ENCODE data around the gene G3BP2.
"Not testable (repeated sequence)": the region's sequence is repeated elsewhere in the genome, so short reads cannot be mapped to it uniquely, and the experiment has no call there.

Gene G3BP2

DNA sequence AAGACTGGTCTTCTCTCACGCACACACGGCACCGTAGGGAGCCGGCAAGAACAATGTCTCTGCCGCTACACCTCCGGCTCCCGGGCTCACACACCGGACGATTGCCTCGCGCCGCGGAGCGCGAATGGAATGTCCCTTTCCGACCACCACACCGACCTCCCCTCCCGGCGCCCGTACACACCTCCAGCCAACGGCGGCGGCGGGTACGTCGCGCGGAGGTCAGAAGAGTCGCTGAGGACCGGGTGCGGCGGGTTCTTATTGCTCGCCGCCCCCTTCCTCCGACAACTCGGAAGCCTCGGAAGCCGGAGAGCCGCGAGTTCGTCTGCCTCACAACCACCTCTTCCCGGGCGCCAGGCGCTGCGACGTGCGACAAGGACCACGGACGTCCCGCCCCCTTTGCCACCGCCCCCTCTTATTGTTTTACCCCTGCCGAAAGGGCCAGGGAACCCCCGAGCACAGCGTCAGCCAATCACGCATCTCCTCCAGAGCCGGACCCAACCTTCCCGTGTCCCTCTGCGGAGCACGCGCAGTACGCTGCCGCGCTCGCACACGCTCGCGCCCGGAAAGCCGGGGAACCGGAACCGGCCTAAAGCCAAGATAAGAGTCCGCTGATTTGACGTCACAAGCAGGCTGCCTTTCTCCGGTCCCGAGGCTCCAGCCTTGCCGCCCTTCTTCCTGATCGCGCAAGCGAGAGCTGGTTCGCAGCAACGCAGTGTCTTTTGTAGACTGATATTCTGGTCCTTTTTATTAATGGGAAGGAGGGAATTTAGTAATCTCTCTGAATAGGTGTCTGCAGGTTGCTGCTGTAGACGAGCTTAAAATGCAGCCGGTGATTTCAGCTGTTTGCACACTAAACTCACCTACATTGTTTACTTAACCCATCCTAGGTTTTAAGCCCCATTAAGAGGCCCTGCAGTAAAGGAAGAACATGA lies at the start of gene G3BP2:
G3BP2 (minus strand) TSS at position 385 of the 932 bp plus-strand sequence. CDS start 11,386 bp downstream, outside the sequence.
- peak; percentile 95 to 98 for DNase-seq (ENCODE audit: low read depth in 2 of 2)

DNA sequence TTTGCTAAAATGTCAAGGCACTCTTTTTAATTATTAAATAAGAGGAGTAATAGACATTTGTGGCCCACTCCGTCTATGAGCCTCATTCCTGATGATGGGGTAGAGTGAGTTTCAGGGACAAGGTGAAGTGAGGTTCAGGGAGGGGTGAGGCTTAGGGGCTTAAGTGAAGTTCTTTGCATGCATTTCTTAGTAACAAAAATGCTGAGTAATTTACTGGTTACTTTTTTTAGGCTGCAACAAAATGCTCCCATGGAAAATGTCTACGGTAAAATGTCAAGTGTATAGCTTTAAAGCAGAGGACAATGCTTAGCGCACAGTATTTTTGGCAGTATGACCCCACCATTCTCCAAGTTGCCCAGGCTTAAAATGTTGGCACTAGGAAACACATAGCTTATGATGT lies 49.2 kb upstream of the G3BP2 start:
- no peak for DNase-seq (ENCODE audit: low read depth in 2 of 2)

DNA sequence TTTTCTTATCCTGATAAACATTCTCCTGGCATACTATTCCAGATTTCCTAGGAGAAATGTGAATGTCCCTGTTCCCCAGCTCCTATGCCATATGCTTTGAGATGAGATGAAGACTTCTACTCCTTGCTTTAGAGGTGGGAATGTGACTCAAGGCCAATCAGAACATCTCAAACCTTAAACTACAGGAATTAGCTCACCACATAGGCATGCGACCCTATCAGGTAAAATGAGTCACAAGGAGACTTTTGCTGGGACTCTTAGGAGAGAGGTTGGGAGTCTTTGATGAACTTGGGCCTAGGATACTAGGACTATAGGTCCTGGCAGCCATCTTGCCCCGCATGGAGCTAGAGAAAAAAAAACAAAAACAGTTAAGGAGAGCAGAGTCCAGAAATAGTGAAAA lies 45.3 kb upstream of the G3BP2 start:
- DNase-seq (ENCODE audit: low read depth in 2 of 2) = no peak

DNA sequence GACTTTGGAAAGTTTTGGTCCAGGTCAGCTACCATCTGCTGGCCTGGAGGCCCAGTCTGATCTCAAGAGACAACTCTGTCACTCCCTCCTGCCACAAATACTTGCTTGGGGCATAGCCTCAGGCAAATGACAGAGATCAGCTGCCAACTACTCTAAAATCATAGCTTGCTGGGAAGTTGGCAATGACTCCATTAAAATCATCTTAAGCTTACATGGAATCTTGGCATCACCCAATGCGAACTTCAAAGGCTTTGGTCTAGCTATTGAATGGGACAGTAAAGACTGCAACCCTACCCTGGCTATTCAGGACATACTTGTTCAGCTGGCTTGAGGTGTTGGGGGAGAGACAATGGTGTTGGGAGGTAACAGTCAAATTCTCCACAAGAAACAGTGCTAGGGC lies 44.2 kb upstream of the G3BP2 start:
- DNase-seq (ENCODE audit: low read depth in 2 of 2) = no peak

DNA sequence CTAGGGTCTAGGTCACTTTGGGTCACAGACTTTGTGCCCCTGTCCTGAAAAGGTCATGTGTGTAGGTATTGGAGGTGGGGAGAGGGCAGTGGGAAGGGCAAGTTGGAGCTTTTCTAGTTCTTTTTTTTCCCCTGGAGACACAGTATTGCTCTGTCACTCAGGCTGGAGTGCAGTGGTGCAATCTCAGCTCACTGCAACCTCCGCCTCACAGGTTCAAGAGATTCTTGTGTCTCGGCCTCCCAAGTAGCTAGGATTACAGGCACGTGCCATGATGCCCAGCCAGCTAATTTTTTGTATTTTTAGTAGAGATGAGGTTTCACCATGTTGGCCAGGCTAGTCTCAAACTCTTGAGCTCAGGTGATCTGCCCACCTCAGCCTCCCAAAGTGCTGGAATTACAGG lies 42.8 kb upstream of the G3BP2 start:
- DNase-seq (ENCODE audit: low read depth in 2 of 2) = not testable (repeated sequence)

DNA sequence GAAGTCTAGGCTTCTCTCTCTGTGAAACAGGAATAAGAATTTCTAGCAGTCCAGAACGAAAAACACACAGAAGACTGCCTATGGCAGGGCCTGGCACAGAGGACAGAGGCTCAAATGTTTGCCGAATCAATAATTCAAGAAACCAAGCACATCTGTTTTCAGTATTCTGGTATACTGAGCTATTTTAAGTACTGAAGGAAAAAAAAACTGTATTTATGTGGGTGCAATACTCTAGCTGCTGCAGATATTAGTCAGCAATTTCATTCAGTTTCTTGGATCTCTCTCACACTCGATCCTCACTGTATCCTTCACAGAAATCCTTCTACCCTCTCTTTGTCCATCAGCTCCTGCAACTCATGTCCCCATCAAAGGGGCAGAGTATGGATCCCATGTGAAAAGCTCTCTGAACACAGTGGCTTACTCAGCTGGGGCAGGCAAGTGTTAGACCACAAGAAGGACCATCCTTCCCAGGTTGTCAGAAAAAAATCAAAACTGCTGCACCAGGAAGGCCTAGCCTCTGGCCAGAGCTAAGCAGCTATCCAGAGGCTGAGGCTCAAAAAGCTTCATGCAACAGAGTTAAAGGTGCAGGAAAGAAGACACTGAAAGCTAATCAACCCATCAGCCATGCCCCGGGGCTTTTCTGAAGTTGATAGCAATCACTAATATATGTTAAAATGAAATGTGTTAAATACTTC lies 42.0 kb upstream of the G3BP2 start:
- no peak for DNase-seq (ENCODE audit: low read depth in 2 of 2)

DNA sequence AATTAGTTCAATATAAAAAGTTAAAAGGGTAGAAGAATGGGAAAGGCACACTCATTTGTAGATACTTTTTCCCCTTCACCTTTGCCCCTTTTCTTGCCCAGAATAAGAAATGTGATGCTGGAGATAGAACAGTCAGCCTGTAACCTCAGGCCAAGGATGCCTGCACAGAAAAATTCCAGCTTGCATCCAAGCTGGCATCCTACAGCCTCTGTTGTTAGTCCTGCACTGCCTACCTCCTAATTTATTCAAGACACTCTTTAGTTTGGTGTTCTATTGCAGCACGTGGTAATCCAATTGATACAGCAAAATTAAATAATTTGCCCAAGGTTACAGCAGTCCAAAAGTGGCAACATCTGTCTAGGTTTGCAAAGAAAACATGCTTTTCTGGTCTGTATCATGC lies 41.5 kb upstream of the G3BP2 start:
- DNase-seq (ENCODE audit: low read depth in 2 of 2) = no peak

DNA sequence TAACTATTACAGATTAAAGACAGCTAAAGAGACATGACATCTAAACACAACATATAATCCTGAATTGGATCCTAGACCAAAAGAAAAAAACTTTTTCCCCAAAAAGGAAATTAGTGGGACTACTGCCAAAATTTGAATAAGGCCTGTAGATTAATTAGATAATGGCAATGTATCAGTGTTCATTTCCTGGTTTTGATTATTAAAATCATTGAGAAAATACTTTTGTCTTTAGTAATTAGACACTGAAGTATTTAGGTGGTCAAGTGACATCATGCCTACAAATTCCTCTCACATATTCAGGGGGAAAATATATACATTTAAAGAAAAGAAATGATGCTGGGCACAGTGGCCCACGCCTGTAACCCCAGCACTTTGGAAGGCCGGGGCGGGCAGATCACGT lies 40.8 kb upstream of the G3BP2 start:
- DNase-seq (ENCODE audit: low read depth in 2 of 2) = no peak

DNA sequence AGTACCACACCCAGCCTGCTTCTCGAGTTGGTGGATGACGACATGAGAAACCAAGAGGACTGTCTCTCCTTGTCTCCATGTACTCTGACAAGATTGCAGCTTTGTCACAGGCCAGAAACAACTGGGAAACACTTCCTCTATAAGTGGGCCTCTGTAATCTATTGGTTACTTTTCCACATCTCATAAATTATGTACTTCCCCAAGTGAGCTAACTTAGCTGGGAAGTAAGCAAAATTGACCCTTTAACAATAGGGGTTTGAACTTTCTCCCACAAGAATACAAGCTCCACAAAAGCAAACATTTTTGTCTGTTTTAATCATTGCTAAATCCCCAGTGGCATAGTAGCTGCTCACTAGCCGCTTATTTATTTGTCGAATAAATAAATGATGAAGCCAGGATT lies 37.0 kb upstream of the G3BP2 start:
- DNase-seq (ENCODE audit: low read depth in 2 of 2) = no peak

DNA sequence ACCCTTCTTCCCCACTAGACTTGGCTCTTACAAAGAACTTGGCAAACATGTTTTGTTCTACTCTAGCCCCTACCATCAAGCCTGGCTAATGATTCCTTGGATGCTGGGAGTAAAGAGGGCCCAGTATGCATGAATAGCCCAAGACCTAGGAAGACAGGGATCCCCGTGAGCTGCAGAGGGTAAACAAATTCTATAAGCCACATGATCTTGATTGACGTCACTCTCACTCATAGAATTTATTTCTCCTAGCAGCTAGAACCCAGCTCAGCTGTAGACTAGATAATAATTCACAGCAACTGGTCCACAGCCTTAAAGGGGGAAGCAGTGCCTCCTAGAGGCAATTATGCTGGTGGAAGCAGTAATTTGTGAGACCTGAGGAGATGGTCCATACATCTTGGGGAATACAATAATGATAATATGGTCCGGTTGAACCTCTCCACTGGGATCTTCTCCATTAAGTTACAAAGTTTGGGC lies 35.0 kb upstream of the G3BP2 start:
- peak in 1 of 2 donors; percentile 27 for DNase-seq (ENCODE audit: low read depth in 2 of 2)

DNA sequence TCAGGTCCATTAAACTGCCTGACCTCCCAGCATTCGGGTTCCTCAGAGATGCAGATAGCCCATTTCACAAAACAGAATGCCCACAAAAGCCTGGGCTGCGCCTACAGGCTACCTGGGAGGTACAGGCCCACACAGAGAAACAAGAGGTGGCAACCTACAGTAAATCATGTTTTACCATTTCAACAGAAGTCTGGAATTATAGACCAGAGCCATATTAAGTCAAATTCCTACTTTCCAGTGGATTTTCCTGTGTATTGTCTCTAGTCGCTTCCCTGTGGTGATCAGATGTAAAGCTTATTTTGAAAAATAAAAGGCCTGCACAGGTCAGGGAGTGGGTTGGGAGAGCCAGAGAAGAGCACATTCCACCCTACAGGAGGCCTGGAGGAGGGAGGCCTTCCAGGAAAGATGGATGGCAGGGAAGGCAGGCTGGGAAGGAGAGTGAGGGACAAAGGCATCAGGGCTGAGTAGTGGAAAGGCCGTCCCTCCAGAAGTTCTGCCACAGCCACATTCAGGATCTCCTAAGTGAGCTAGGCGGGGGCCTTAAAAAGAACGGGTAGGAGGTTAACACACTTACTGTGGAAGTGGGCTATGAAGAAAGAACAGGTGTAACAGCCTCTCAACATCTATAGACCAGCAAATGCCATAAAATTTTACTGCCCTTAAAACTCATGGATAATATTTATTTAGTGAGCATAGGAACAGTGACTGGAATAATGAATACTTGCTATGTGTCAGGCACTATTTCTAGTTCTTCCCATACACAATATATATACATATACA lies 32.2 kb upstream of the G3BP2 start:
- no peak for DNase-seq (ENCODE audit: low read depth in 2 of 2)

DNA sequence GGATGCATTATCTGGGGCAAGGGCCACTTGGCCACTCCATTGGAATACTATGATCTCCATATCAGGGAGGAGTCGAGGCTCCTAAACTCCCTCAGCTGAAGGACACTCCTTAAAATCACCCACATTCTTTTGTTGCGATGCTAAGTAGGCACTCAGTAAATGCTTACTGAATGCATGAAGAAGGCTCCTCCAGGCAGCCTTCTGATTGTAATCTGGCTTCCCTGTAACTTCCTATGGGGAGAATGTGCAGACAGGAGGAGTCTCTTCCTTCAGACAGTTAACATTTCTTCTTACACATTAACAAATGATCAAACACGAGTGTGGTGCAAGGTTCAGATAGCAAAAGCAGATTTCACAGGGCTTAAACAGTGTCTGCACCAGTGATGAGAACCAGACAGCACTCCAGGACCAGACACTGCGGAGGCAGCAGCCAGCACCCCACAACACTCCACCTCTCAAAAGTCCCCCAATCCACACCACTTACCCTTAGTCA lies 29.8 kb upstream of the G3BP2 start:
- DNase-seq (ENCODE audit: low read depth in 2 of 2) = no peak

DNA sequence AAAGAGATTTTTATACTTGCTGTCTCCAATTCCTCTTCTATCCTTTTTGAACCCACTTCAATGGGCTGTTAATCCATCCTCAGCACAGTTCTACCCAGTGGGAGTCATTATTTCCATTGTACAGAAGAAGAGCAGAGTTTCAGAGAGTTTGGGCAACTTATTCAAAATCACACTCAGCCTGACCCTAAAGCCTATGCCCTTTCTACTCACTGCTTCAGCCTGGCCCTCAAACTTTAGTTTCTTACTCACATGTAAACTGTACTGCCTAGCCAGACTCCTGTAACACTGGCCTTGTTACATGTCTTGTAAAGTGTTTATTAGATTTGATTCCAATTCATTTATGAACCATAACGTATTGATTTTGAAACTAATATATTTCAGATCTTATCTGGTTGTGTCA lies 26.1 kb upstream of the G3BP2 start:
- no peak for DNase-seq (ENCODE audit: low read depth in 2 of 2)

DNA sequence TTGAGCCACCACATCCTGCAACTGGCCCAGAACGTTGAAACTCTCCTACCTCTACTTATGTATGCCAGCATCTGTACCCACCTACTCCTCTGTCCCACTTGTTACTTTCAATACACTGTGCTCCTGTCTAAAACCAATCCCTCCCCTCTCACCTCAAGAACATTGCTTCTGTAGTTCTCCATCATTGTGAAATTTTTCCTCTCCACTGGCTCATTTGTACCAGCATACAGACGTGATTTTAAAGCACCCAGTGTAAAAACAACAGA lies 25.7 kb upstream of the G3BP2 start:
- DNase-seq (ENCODE audit: low read depth in 2 of 2) = no peak

DNA sequence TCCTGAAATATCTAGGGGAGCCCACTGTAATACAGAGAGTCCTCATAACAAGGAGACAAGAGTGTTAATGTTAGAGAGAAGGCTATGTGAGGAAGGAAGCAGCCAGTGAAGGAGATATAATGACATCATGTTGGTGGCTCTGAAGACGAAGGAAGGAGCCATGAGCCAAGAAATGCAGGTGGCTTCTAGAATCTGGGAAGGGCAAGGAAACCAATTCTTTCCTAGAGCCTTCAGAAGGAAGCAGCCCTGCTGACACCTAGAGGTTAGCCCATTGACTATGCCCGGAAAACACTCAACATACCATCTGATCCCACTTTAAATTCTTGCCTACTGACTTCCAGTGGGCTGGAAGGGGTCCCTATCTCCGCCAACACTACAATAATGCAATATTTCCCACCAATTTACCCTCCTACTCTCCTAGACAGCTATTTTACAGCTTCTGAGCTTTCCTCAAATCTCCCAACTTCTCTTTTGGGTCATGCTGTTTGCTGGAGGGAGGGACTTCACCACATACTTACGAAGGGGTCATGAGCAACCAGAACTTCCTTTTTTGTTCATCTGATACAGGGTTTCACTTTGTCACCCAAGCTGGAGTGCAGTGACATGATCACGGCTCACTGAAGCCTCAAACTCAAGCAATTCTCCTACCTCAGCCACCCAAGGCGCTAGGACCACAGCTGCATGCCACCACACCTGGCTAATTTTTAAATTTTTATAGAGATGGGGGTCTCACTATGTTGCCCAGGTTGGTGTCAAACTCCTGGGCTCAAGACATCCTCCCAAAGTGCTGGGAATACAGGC lies 25.2 kb upstream of the G3BP2 start:
- no peak for DNase-seq (ENCODE audit: low read depth in 2 of 2)

DNA sequence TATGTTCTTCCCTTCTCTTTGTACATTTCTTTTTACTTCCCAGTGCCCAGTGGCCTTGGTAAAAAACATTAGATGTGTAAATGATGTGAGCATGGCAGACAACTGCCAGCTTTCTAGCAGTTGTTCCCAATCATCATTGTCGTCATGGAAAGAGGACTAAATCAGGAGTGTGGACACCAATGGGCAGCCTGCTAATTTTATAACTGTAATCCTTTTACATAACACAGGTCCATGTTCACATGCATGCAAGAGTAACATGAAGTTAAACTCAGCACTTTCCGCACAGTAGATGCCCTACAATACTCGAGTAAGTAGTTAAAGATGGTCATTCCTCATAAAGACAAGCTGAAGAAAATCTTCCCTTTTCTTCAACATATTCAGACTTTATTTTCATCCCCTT lies 23.4 kb upstream of the G3BP2 start:
- no peak for DNase-seq (ENCODE audit: low read depth in 2 of 2)

DNA sequence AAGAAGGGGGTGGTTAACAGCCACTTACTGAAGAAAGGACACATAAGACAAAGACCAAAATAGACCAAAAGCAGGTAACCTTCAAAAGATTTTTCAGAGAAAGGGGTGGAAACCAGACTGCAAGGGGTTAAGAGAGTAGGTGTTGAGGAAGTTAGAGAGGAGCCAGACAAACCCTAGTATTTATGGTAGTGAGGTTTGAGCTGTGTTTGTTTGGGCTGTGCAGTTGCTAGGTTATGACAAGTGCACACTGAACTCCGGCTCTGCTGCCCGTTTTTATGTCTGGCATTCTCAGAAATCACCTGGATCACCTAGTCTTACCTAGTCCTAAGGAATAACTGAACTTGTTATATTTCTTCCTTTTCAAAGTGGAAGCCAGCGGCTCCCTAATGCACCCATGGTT lies 22.9 kb upstream of the G3BP2 start:
- peak in 1 of 2 donors; percentile 1 for DNase-seq (ENCODE audit: low read depth in 2 of 2)

DNA sequence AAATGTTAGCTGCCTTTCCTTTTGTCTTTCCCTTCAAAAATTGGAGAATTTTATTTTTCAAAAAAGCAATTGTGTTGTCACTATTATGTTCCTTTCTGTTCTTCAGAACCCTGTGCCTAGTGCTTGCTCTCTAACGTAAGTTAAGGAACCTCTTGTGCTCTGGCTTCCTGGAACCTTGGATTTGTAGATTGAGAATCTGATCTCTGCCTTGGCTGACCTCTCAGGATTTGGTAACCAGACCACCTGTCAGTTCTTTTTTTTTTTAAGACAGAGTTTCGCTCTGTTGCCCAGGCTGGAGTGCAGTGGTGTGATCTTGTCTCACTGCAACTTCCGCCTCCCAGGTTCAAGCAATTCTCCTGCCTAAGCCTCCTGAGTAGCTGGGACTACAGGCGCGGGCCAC lies 18.9 kb upstream of the G3BP2 start:
- DNase-seq (ENCODE audit: low read depth in 2 of 2) = not testable (repeated sequence)

DNA sequence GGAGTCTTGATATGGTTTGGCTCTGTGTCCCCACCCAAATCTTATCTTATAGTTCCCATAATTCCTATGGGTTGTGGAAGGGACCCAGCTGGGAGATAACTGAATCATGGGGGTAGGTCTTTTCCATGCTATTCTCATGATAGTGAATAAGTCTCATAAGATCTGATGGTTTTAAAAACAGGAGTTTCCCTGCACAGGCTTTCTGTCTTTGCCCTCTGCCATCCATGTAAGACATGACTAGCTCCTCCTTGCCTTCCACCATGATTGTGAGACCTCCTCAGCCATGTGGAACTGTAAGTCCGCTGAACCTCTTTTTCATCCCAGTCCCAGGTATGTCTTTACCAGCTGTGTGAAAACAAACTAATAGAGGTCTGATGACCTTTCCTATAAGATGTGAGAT lies 13.9 kb upstream of the G3BP2 start:
- not testable (repeated sequence) for DNase-seq (ENCODE audit: low read depth in 2 of 2)

DNA sequence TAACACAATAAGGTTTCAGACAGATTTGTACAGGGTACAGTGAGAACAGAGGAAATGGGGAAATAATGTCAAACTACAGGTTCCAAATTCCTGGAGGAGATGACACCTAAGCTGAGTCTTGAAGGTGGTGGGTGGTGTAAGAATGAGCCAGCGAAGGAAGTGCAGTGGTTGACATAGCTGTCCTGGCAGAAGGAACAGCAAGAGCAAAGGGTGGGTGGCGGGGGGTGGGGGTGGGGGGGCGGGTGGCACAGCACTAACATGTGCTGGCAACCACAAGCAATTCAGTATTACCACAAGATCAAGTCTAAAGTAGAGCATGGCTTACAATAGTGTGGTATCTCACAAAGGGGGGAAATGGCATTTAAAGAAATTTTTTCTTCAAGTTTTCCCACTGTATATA lies 13.1 kb upstream of the G3BP2 start:
- peak in 1 of 2 donors; percentile 16 for DNase-seq (ENCODE audit: low read depth in 2 of 2)

DNA sequence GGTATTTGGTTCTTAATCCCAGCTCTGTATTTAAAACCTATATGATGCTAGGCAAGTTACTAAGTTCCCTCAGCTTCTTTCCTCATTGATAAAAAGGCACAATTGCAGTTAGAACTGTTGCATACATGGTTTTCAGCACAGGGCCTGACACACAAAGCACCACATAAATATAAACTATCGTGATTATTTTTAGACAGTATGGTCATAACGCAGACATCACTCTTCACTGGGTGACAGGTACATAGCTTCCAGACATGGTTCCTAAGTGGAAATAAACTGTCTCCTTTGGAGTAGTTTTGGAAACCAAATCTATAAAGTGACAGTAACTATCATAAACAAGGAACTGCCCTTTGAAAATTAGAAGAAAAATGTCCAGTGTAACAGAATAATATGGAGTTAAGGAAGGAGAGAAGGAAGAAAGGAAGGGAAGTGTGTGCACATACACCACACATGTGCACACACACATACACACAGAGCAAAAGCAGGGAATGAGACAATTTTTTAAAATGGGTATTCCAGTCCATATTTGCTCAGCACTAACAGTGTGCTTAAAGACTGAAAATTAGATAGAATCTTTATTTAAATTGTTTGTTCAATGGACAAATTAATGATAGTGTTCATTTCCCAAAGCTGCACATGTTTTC lies 12.5 kb upstream of the G3BP2 start:
- DNase-seq (ENCODE audit: low read depth in 2 of 2) = no peak

Data from activated CD8-positive, alpha-beta memory T cell treated with anti-CD3 and anti-CD28 coated beads for 4 hours (primary cell).